Choroid plexus epithelial cell (primary cell): Measurements from ENCODE around the gene MARCHF7.
A peak's percentile ranks its signal among the peaks of the same experiment; 100 is the strongest.
"Not testable (repeated sequence)": the region's sequence is repeated elsewhere in the genome, so short reads cannot be mapped to it uniquely, and the experiment has no call there.

Experiments
- DNase-seq: peaks from one replicate; pipeline ENCODE4 v3.0.0-alpha.2; 2010; ENCODE audit warnings: low read depth
- H3K4me3 ChIP-seq: 2 replicates; pipeline ENCODE4 v1.5.1; 2011; ENCODE audit warnings: low read depth, mild to moderate bottlenecking, control low read depth, low read length, moderate library complexity
- CTCF ChIP-seq: conservative IDR thresholded peaks from 2 replicates; pipeline ENCODE4 v1.5.1; 2011; ENCODE audit warnings: low read depth, mild to moderate bottlenecking, control low read depth, inconsistent platforms, low read length, moderate library complexity

Gene MARCHF7

GRCh38 chr2:159712143-159712928, at the start of gene MARCHF7:
TSS of gene MARCHF7 (plus strand) at chr2:159712506. CDS start at chr2:159729023, 16,517 bp downstream.
- TF ChIP-seq CTCF: peak; percentile 56
- peak; percentile 97 for DNase-seq
- H3K4me3 ChIP-seq: peak within 1 kb of the TSS; percentile 97

- DNase-seq, H3K4me3 ChIP-seq: not testable (repeated sequence)
Observed at GRCh38 chr2:159667423-159667822, 44.9 kb upstream of the MARCHF7 start.

GRCh38 chr2:159671047-159671446, 41.3 kb upstream of the MARCHF7 start:
- no peak for DNase-seq
- H3K4me3 ChIP-seq: no peak overlapping the region
- TF ChIP-seq CTCF: no peak

GRCh38 chr2:159677654-159678053, 34.7 kb upstream of the MARCHF7 start:
- DNase-seq: peak; percentile 60
- H3K4me3 ChIP-seq: no peak overlapping the region
- TF ChIP-seq CTCF: peak; percentile 41

GRCh38 chr2:159680692-159681091, 31.6 kb upstream of the MARCHF7 start:
- no peak overlapping the region for H3K4me3 ChIP-seq
- DNase-seq: no peak
- TF ChIP-seq CTCF: no peak

- H3K4me3 ChIP-seq: no peak overlapping the region
- no peak for TF ChIP-seq CTCF
- DNase-seq: peak; percentile 26
Observed at GRCh38 chr2:159683817-159684216, 28.5 kb upstream of the MARCHF7 start.

- DNase-seq: peak; percentile 72
- TF ChIP-seq CTCF: no peak
- no peak overlapping the region for H3K4me3 ChIP-seq
Observed at GRCh38 chr2:159684796-159685195, 27.5 kb upstream of the MARCHF7 start.
